Activated naive CD8-positive, alpha-beta T cell treated with anti-CD3 and anti-CD28 coated beads for 36 hours (primary cell): Measurements from ENCODE around the gene SALL4. TPM values are rescaled to one million over a fixed set of nuclear protein-coding genes. Genes with fewer than 3 reads are reported as not detected.
"Not testable (repeated sequence)": the region's sequence is repeated elsewhere in the genome, so short reads cannot be mapped to it uniquely, and the experiment has no call there.

Source experiments
- DNase-seq: peaks from one replicate; pipeline ENCODE4 v3.0.0; 2021
- H3K27ac Mint-ChIP-seq: one replicate; pipeline ENCODE4 v1.8.0; 2022; ENCODE audit warnings: mild to moderate bottlenecking, moderate library complexity, mixed read lengths
- H3K27me3 Mint-ChIP-seq: one replicate; pipeline ENCODE4 v1.8.0; 2022; ENCODE audit warnings: mild to moderate bottlenecking, mixed read lengths
- H3K36me3 Mint-ChIP-seq: one replicate; pipeline ENCODE4 v1.8.0; 2021; ENCODE audit warnings: mild to moderate bottlenecking, mixed read lengths
- H3K4me1 Mint-ChIP-seq: one replicate; pipeline ENCODE4 v1.8.0; 2021; ENCODE audit warnings: mixed read lengths
- H3K4me3 Mint-ChIP-seq: one replicate; pipeline ENCODE4 v1.8.0; 2022; ENCODE audit warnings: mild to moderate bottlenecking, moderate library complexity, mixed read lengths
- H3K9me3 Mint-ChIP-seq: one replicate; pipeline ENCODE4 v1.8.0; 2022; ENCODE audit warnings: mixed read lengths
- total RNA-seq, 2 experiments: library from RNA; stranded (reverse); gene quantifications; one replicate each; pipeline ENCODE4 v1.2.3, GENCODE V29; 2021

The SALL4 gene
- total RNA-seq, 2 experiments from 2014 or later, result 0.43 to 0.66 TPM

DNA sequence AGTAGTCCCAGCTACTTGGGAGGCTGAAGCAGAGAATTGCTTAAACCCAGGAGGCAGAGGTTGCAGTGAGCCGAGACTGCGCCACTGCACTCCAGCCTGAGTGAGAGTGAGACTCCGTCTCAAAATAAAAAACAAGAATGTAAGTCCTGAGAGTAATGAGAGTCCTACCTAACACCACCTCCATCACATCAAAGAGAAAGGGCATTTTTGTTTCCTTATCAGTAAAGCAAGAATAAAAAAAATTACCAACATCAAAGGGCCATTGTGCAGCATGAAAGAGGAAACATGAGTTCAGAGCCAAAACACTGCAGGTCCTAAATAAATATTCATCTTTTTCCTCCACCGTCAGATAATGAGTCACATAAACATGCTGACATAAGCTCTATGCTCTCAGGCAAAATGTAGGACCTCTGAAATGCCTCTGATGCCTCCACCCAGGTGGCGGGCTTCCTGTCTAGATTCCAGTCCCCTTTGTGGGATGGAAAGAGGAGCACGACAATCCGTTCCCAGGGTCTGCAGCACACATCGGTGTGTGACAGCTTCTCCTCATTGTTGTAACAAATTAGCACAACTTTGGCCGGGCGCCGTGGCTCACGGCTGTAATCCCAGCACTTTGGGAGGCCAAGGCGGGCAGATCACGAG is 41.3 kb downstream of the SALL4 start:
- no peak for DNase-seq
- no peak overlapping the region for H3K27ac Mint-ChIP-seq
- H3K9me3 Mint-ChIP-seq, result peaks cover 2% of the 10 kb centered on the region
- H3K27me3 Mint-ChIP-seq, result peaks cover 7% of the 10 kb centered on the region
- H3K4me3 Mint-ChIP-seq, result no peak overlapping the region
- no peaks in the 10 kb centered on the region for H3K4me1 Mint-ChIP-seq
- no peaks in the 10 kb centered on the region for H3K36me3 Mint-ChIP-seq

DNA sequence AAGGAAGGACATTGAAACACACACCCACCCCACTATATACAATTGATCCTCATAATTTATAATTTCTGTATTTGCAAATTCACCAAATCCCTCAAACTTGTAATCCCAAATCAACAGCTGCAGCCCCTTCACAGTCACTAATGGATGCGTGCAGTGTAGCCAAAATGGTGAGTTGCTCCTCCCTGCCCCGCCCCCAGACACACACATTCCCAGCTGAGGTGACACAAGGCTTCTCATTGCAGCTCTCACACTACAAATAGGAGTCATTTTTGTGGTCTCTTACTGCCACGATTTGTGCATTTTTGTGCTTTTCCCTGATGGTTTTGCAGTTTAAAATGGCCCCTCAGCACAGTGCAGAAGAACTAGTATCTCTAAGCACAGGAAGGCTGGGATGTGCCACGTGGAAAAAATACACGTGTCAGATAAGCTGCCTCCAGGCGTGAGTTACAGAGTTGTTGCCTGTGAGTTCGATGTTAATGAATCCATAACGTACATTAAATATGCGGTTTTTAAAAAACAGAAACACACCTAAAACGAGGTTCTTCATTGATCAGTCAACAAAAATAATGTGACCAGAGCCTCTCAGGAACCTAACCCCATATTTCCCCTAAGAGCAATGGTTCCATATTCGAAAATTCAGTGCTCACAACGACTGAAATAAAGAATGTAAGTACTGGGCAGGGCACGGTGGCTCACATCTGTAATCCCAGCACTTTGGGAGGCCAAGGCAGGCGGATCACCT is 42.4 kb downstream of the SALL4 start:
- Mint-ChIP-seq H3K9me3 (peaks cover 2% of the 10 kb centered on the region), H3K4me3 (no peak overlapping the region), H3K27me3 (peaks cover 2% of the 10 kb centered on the region), H3K27ac (no peak overlapping the region), H3K36me3 (no peaks in the 10 kb centered on the region), H3K4me1 (no peaks in the 10 kb centered on the region)
- no peak for DNase-seq

DNA sequence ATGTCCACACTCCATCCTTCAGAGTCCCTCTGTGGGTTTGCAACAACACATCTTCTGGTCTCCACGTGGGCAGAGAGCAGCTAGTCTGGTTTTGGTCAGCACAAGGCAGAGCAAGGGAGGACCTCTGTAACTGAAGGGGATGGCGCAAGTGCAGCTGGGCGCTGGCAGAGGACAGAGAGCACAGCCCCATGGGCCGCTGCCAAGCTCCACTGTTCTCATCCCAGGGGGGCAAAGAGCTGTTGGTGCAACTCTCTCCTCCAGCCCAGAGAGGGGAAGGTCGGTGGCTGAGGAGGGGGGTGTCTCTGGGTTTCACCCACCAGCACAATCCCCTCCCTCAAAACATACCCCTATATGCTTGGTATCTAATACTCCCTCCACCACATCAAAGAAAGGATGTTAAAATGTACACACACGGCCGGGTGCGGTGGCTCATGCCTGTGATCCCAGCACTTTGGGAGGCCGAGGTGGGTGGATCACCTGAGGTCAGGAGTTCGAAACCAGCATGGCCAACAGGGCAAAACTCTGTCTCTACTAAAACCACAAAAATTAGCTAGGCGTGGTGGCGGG is 43.3 kb downstream of the SALL4 start:
- H3K27ac Mint-ChIP-seq, result no peak overlapping the region
- H3K4me3 Mint-ChIP-seq, result no peak overlapping the region
- no peaks in the 10 kb centered on the region for H3K4me1 Mint-ChIP-seq
- no peaks in the 10 kb centered on the region for H3K27me3 Mint-ChIP-seq
- peaks cover 2% of the 10 kb centered on the region for H3K9me3 Mint-ChIP-seq
- DNase-seq, result no peak
- H3K36me3 Mint-ChIP-seq, result no peaks in the 10 kb centered on the region

DNA sequence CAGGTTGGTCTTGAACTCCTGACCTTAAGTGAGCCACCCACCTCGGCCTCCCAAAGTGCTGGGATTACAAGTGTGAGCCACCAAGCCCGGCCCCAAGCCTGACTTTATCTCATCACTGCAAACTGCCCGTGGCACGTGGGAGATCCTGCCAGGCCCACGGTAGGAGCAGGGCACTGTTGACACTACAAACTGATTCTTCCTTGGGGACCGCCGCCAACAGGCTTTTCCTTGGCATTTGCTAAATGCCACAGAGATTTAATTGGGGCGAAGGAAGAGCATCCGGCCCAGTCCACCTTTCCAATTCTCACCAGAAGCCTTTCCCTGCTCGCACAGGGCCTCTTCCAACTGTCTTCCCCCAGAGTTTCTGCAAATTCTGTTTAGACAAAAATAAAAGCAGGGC is 45.1 kb downstream of the SALL4 start:
- H3K9me3 Mint-ChIP-seq, result peaks cover 2% of the 10 kb centered on the region
- H3K4me3 Mint-ChIP-seq, result no peak overlapping the region
- H3K27me3 Mint-ChIP-seq, result no peaks in the 10 kb centered on the region
- H3K27ac Mint-ChIP-seq, result no peak overlapping the region
- no peak for DNase-seq
- no peaks in the 10 kb centered on the region for H3K36me3 Mint-ChIP-seq
- H3K4me1 Mint-ChIP-seq, result no peaks in the 10 kb centered on the region

DNA sequence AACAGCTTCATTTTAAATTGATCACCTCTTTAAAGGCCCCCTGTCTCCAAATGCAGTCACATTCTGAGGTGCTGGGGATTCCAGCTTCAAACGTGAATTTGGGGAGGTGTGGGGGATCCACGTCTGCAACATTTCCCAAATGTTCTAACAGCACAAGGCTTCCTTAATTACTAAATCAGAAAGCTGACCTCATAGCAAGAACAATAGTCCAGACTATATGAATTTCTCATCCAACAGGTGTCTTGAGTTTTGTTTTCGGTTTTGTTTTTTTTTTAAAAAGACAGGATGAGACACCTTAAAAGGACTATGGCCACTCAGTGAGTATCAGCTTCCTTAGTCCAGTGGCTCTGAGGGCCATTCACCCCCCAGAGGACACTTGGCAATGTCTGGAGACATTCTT is 45.7 kb downstream of the SALL4 start:
- Mint-ChIP-seq H3K36me3 (no peaks in the 10 kb centered on the region), H3K4me3 (no peak overlapping the region), H3K27me3 (no peaks in the 10 kb centered on the region), H3K9me3 (no peaks in the 10 kb centered on the region), H3K4me1 (no peaks in the 10 kb centered on the region), H3K27ac (no peak overlapping the region)
- no peak for DNase-seq

- not testable (repeated sequence) for H3K4me1 Mint-ChIP-seq, H3K4me3 Mint-ChIP-seq, H3K27me3 Mint-ChIP-seq, H3K36me3 Mint-ChIP-seq, DNase-seq, H3K27ac Mint-ChIP-seq, H3K9me3 Mint-ChIP-seq
Observed at GRCh38 chr20:51753220-51753619, 49.1 kb downstream of the SALL4 start.

GRCh38 chr20:51752343-51752951 is 49.9 kb downstream of the SALL4 start:
- H3K27me3 Mint-ChIP-seq, result no peaks in the 10 kb centered on the region
- no peak overlapping the region for H3K27ac Mint-ChIP-seq
- no peaks in the 10 kb centered on the region for H3K9me3 Mint-ChIP-seq
- H3K36me3 Mint-ChIP-seq, result no peaks in the 10 kb centered on the region
- no peak overlapping the region for H3K4me3 Mint-ChIP-seq
- H3K4me1 Mint-ChIP-seq, result peaks cover 2% of the 10 kb centered on the region
- no peak for DNase-seq

GRCh38 chr20:51750770-51751388 is 51.4 kb downstream of the SALL4 start:
- Mint-ChIP-seq H3K9me3 (peaks cover under 1% of the 10 kb centered on the region), H3K4me1 (peaks cover 2% of the 10 kb centered on the region), H3K27ac (no peak overlapping the region), H3K27me3 (no peaks in the 10 kb centered on the region), H3K36me3 (no peaks in the 10 kb centered on the region), H3K4me3 (no peak overlapping the region)
- DNase-seq, result no peak

DNA sequence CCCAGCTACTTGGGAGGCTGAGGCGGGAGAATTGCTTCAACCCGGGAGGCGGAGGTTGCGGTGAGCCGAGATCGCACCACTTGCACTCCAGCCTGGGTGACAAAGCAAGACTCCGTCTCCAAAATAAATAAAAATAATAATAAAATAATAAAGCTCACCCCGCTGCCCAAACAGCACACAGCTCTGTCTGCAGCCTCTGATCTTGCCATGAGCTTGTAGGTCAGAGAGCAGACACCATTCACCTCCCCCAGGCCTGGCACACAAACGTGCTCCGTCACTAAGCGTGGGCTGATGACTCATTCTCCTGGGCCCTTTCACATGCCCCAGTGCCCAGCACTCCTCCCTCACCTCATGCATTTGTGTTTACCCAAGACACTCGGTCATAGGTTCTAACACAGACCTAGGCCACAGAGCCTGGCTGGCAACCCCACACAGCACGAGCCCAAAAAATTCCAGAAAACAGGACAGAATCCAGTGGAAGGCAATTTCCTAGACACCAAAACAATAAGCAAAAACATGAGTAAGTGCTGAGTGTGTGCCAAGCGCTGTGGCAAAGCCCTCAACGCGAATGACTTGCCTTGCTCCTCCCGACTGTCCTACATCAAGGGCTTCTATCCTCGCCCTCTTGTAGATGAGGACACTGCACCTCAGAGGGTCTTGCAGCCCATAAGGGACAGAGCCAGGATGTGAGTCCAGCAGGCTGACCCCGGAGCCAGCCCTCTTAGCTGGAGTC is 52.1 kb downstream of the SALL4 start:
- H3K36me3 Mint-ChIP-seq, result no peaks in the 10 kb centered on the region
- peaks cover 2% of the 10 kb centered on the region for H3K9me3 Mint-ChIP-seq
- H3K4me3 Mint-ChIP-seq, result no peak overlapping the region
- peaks cover 3% of the 10 kb centered on the region for H3K27me3 Mint-ChIP-seq
- H3K4me1 Mint-ChIP-seq, result peaks cover 2% of the 10 kb centered on the region
- no peak for DNase-seq
- H3K27ac Mint-ChIP-seq, result no peak overlapping the region

GRCh38 chr20:51749674-51750036 is 52.7 kb downstream of the SALL4 start:
- H3K4me1 Mint-ChIP-seq, result peaks cover 2% of the 10 kb centered on the region

GRCh38 chr20:51747182-51747911 is 55.0 kb downstream of the SALL4 start:
- no peak overlapping the region for H3K4me3 Mint-ChIP-seq

More at GRCh38 chr20:51749674-51750036, 52.7 kb downstream of the SALL4 start:
- Mint-ChIP-seq H3K36me3 (no peaks in the 10 kb centered on the region), H3K27me3 (peaks cover 3% of the 10 kb centered on the region), H3K4me3 (no peak overlapping the region), H3K27ac (no peak overlapping the region), H3K9me3 (peaks cover 2% of the 10 kb centered on the region)
- no peak for DNase-seq

GRCh38 chr20:51745804-51746203 is 56.5 kb downstream of the SALL4 start:
- peaks cover 2% of the 10 kb centered on the region for H3K9me3 Mint-ChIP-seq
- H3K4me1 Mint-ChIP-seq, result peaks cover 2% of the 10 kb centered on the region
- peaks cover 12% of the 10 kb centered on the region for H3K27me3 Mint-ChIP-seq
- no peak for DNase-seq
- no peak overlapping the region for H3K4me3 Mint-ChIP-seq
- no peaks in the 10 kb centered on the region for H3K36me3 Mint-ChIP-seq
- H3K27ac Mint-ChIP-seq, result no peak overlapping the region

More at GRCh38 chr20:51747182-51747911, 55.0 kb downstream of the SALL4 start:
- H3K27ac Mint-ChIP-seq, result no peak overlapping the region
- DNase-seq, result no peak
- H3K36me3 Mint-ChIP-seq, result no peaks in the 10 kb centered on the region
- H3K27me3 Mint-ChIP-seq, result peaks cover 6% of the 10 kb centered on the region
- peaks cover 2% of the 10 kb centered on the region for H3K9me3 Mint-ChIP-seq
- peaks cover 2% of the 10 kb centered on the region for H3K4me1 Mint-ChIP-seq

GRCh38 chr20:51740838-51741237 is 61.5 kb downstream of the SALL4 start:
- no peak overlapping the region for H3K4me3 Mint-ChIP-seq
- DNase-seq, result no peak
- no peak overlapping the region for H3K27ac Mint-ChIP-seq

GRCh38 chr20:51740308-51740707 is 62.0 kb downstream of the SALL4 start:
- not testable (repeated sequence) for H3K9me3 Mint-ChIP-seq, H3K36me3 Mint-ChIP-seq, DNase-seq, H3K27me3 Mint-ChIP-seq, H3K27ac Mint-ChIP-seq, H3K4me3 Mint-ChIP-seq, H3K4me1 Mint-ChIP-seq

More at GRCh38 chr20:51740838-51741237, 61.5 kb downstream of the SALL4 start:
- peaks cover under 1% of the 10 kb centered on the region for H3K9me3 Mint-ChIP-seq
- H3K27me3 Mint-ChIP-seq, result peaks cover 12% of the 10 kb centered on the region
- H3K4me1 Mint-ChIP-seq, result no peaks in the 10 kb centered on the region
- H3K36me3 Mint-ChIP-seq, result no peaks in the 10 kb centered on the region
